ENCODE data around the gene ZNF544.

Gene ZNF544

GRCh38 chr19:58217607-58218391, 10.9 kb upstream of the ZNF544 start:
- in situ Hi-C loops (cut with HindIII; ENCODE audit: low sequenced_read_pairs) = no loop called here
- H3K4me3 ChIP-seq (ENCODE audit: low read depth, low read length) = no peak overlapping the region
- no peak for TF ChIP-seq CTCF (IDR thresholded peaks at IDR 0.05; ENCODE audit: low read depth, low read length)
- no peak for DNase-seq (ENCODE audit: low read depth, low spot score)

- H3K4me3 ChIP-seq (ENCODE audit: low read depth, low read length) = no peak overlapping the region
- DNase-seq (ENCODE audit: low read depth, low spot score) = no peak
- in situ Hi-C loops (cut with HindIII; ENCODE audit: low sequenced_read_pairs) = no loop called here
- no peak for TF ChIP-seq CTCF (IDR thresholded peaks at IDR 0.05; ENCODE audit: low read depth, low read length)
These were observed 9.8 kb upstream of the ZNF544 start for GRCh38 chr19:58218899-58219298.

DNA sequence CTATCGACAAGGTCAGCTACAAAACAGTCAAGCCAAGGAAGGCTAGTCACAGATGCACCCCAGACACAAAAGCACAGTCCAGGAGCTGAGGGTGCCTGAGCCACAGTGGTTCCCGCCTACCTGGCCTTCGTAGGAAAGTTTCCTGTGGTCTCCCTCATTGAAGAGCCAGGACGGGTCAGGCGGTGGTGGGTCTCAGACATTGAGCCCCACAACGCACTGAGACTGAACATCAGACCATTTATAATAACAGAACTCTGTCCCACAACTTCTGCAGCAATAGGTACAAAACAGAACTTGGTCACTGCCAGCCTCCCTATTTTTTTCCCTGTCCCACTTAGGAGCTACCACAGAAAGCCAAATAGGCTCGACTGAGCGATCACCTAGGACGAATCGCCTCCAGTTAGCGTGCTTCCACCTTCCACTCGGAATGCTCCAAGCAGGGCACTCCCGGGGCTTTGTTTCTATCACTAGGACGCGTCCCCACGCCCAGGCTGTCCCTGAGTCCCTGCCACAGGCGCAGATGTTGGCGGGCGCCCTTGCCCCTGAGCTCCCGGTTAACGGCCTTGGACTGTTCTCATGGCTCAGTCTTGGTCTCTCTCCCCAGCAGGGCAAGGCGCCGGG, 640 bp upstream of the ZNF544 start:
- no peak for DNase-seq (ENCODE audit: low read depth, low spot score)
- in situ Hi-C loops (cut with HindIII; ENCODE audit: low sequenced_read_pairs) = no loop called here
- TF ChIP-seq CTCF (IDR thresholded peaks at IDR 0.05; ENCODE audit: low read depth, low read length) = no peak
- peak overlapping the region; percentile 84 for H3K4me3 ChIP-seq (ENCODE audit: low read depth, low read length)

DNA sequence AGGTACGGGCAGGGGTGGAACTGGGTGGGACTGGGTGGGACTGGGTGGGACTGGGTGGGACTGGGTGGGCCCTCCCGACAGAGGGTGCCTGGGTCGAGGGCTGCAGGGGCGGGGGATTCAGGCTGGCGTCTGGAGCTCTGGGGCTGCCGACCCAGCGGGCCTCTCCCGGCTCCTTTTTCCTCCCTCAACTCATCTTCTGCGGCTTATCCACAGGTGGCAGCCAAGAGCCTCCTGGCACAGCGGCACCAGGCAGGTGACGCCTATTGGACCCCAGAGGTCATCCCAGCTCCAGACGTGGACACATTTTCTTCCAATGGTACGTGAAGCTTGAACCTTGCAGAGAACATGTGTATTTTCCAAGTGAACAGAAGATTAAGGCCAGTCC, 533 bp downstream of the ZNF544 start:
- peak overlapping the region; percentile 84 for H3K4me3 ChIP-seq (ENCODE audit: low read depth, low read length)
- in situ Hi-C loops (cut with HindIII; ENCODE audit: low sequenced_read_pairs) = no loop called here
- peak; percentile 53 for TF ChIP-seq CTCF (IDR thresholded peaks at IDR 0.05; ENCODE audit: low read depth, low read length)
- DNase-seq (ENCODE audit: low read depth, low spot score) = peak; percentile 15

DNA sequence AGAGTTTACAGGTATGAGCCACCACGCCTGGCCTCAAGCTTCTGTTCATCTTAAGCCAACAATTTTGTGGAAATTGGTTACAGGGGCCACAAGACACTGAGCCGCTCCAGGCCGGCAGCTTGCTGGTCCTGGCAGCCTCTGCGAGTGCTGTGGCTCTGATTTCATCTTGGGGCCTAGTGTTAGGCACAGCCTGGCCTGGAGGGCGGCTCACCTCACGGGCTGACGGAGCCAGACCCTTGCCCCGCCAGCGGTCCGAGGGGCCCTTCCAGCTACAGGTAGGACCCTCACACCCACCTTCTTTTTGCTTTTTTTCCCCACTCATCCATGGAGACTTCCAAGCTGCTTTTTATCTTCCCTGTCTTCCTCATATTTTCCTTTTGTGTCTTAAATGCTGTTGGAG, 8.6 kb downstream of the ZNF544 start:
- DNase-seq (ENCODE audit: low read depth, low spot score) = no peak
- H3K4me3 ChIP-seq (ENCODE audit: low read depth, low read length) = no peak overlapping the region
- in situ Hi-C loops (cut with HindIII; ENCODE audit: low sequenced_read_pairs) = no loop called here
- no peak for TF ChIP-seq CTCF (IDR thresholded peaks at IDR 0.05; ENCODE audit: low read depth, low read length)

- H3K4me3 ChIP-seq (ENCODE audit: low read depth, low read length) = no peak overlapping the region
- DNase-seq (ENCODE audit: low read depth, low spot score) = no peak
- TF ChIP-seq CTCF (IDR thresholded peaks at IDR 0.05; ENCODE audit: low read depth, low read length) = no peak
- in situ Hi-C loops (cut with HindIII; ENCODE audit: low sequenced_read_pairs) = no loop called here
These were observed 14.6 kb downstream of the ZNF544 start for GRCh38 chr19:58243351-58243750.

Data from astrocyte of the spinal cord (primary cell).